K562 (cell line): Measurements from ENCODE around the gene CD40. TPM values are rescaled to one million over a fixed set of nuclear protein-coding genes. Genes with fewer than 3 reads are reported as not detected.

ENCODE experiments used
- CLOCK ChIP-seq: fragments of 250-450 bp; sonication (Bioruptor Pico); IDR thresholded peaks from 2 replicates; pipeline ENCODE4 v1.4.0; 2020; ENCODE audit warnings: mild to moderate bottlenecking, moderate library complexity, borderline replicate concordance
- MTA1 ChIP-seq: fragments of 450-650 bp; IDR thresholded peaks from 2 replicates; pipeline ENCODE4 v1.6.1; 2017; ENCODE audit warnings: borderline replicate concordance
- NFIX ChIP-seq: fragments of 250-450 bp; sonication (Bioruptor Pico); IDR thresholded peaks from 2 replicates; pipeline ENCODE4 v1.4.0; 2020; ENCODE audit warnings: low read depth, mild to moderate bottlenecking, moderate library complexity
- PCBP2 ChIP-seq: fragments of 200-400 bp; formaldehyde crosslinking; IDR thresholded peaks from 2 replicates; pipeline ENCODE4 v1.6.1; 2018; ENCODE audit warnings: low read length, low read depth, mild to moderate bottlenecking, moderate library complexity; ENCODE audit not compliant: poor library complexity, severe bottlenecking
- STAT6 ChIP-seq: sonication (generic); formaldehyde crosslinking; IDR thresholded peaks from 2 replicates; pipeline ENCODE4 v1.8.1; 2023; ENCODE audit warnings: mild to moderate bottlenecking, missing genetic modification reagents
- polyA plus RNA-seq, 8 experiments: library from polyadenylated mRNA; depleted of rRNA in 4 of 8; stranded (reverse) in 5 of 8; unstranded in 3 of 8; fragments of >200 nt; fragmentation: Nextera tagmentation in 2 of 8; fragmentation: Illumina TruSeq in 1 of 8; extraction: Ambion mirVana in 2 of 8; extraction: Trizol in 1 of 8; gene quantifications; 2 replicates each; pipeline versions ENCODE4 v1.2.1 to v1.2.3, GENCODE V29; 2011 to 2014; ENCODE audit warnings: inconsistent platforms in 1 of 8, missing spikeins in 1 of 8
- total RNA-seq, 7 experiments: library from RNA; depleted of rRNA in 6 of 7; stranded (reverse); fragments of >200 nt in 6 of 7; fragmentation: Illumina TruSeq in 2 of 7; extraction: Trizol in 2 of 7; gene quantifications; 2 replicates each; pipeline versions ENCODE4 v1.2.1 to v1.2.3, GENCODE V29; 2011 to 2021; ENCODE audit warnings: low replicate concordance in 1 of 7

Gene CD40
- total and polyA plus RNA-seq, 9 of the 15 experiments (the other 6 are each of a cell fraction or from before 2014, with no cell fraction given), result 0.76 to 3.7 (median 1.6) TPM

GRCh38 chr20:46131396-46131795 is 13.3 kb downstream of the CD40 start (continued):
- TF ChIP-seq CLOCK (CRISPR knock-in tag), result no peak
- no peak for TF ChIP-seq NFIX (CRISPR knock-in tag)
- TF ChIP-seq MTA1, result no peak
- no peak for TF ChIP-seq STAT6
- TF ChIP-seq PCBP2, result no peak
